DMS 273 (cell line): ENCODE measurements around the gene EXOC3L2.
"Not testable (repeated sequence)": the region's sequence is repeated elsewhere in the genome, so short reads cannot be mapped to it uniquely, and the experiment has no call there.

Experiments used
- DNase-seq: peaks from one replicate; lab custom pipeline; 2025; ENCODE audit not compliant: unreplicated experiment; lab: John Stamatoyannopoulos, UW

EXOC3L2 gene

GRCh38 chr19:45256836-45257235 lies 11.6 kb upstream of the EXOC3L2 start:
- no peak for DNase-seq

GRCh38 chr19:45255611-45256157 lies 10.5 kb upstream of the EXOC3L2 start:
- DNase-seq: no peak

- peak; percentile 73 for DNase-seq
These were observed 8.9 kb upstream of the EXOC3L2 start for GRCh38 chr19:45254044-45254531.

- DNase-seq: peak; percentile 24
These were observed 8.3 kb upstream of the EXOC3L2 start for GRCh38 chr19:45253396-45254027.

GRCh38 chr19:45251452-45252354 lies 6.5 kb upstream of the EXOC3L2 start:
- DNase-seq: peak; percentile 60

GRCh38 chr19:45250832-45251451 lies 5.7 kb upstream of the EXOC3L2 start, which contains the start of gene MARK4:
Gene MARK4 (plus strand): TSS chr19:45251271. CDS start chr19:45251589, 318 bp downstream.
- peak; percentile 81 for DNase-seq

GRCh38 chr19:45250216-45250831 lies 5.1 kb upstream of the EXOC3L2 start:
- DNase-seq: no peak

- no peak for DNase-seq
These were observed 4.2 kb upstream of the EXOC3L2 start for GRCh38 chr19:45249261-45250033.

GRCh38 chr19:45247136-45247535 lies 1.9 kb upstream of the EXOC3L2 start:
- DNase-seq: no peak

- DNase-seq: no peak
These were observed 619 bp upstream of the EXOC3L2 start for GRCh38 chr19:45245826-45246225.

GRCh38 chr19:45244133-45244794 lies 943 bp downstream of the EXOC3L2 start:
- DNase-seq: no peak

- DNase-seq: no peak
These were observed 2.0 kb downstream of the EXOC3L2 start for GRCh38 chr19:45243144-45243732.

GRCh38 chr19:45238556-45238955 lies 6.7 kb downstream of the EXOC3L2 start:
- DNase-seq: no peak

GRCh38 chr19:45235485-45235884 lies 9.7 kb downstream of the EXOC3L2 start:
- no peak for DNase-seq

- peak; percentile 55 for DNase-seq
These were observed 10.9 kb downstream of the EXOC3L2 start for GRCh38 chr19:45234089-45234869.

- DNase-seq: no peak
These were observed 13.3 kb downstream of the EXOC3L2 start for GRCh38 chr19:45231891-45232290.

- not testable (repeated sequence) for DNase-seq
These were observed 16.2 kb downstream of the EXOC3L2 start for GRCh38 chr19:45229056-45229455.

GRCh38 chr19:45224645-45225044 lies 20.6 kb downstream of the EXOC3L2 start:
- DNase-seq: no peak
